Prostate gland (tissue), 2 donors: ENCODE results near the gene ACAD9. TPM values are rescaled to one million over a fixed set of nuclear protein-coding genes. Genes with fewer than 3 reads are reported as not detected.

Experiments
- DNase-seq: peaks from one replicate; pipeline ENCODE4 v3.0.0-alpha.2; 2019; ENCODE audit warnings: low spot score
- H3K27ac ChIP-seq, 2 donors: fragments of 200-600 bp; sonication (generic); 2 replicates each; pipeline ENCODE4 v1.5.1; 2017 to 2019
- H3K27me3 ChIP-seq: fragments of 200-600 bp; sonication (generic); replicated peaks from 2 replicates; pipeline ENCODE4 v1.5.1; 2019; ENCODE audit not compliant: insufficient read depth
- H3K36me3 ChIP-seq, 2 donors: fragments of 200-600 bp; sonication (generic); 1 replicate in 1 of 2; 2 replicates in 1 of 2; pipeline versions ENCODE4 v1.5.1 to v1.8.1; 2017 to 2019
- H3K4me1 ChIP-seq: fragments of 200-600 bp; sonication (generic); replicated peaks from 2 replicates; pipeline ENCODE4 v1.5.1; 2019
- H3K4me3 ChIP-seq, 2 donors: fragments of 200-600 bp; sonication (generic); 2 replicates each; pipeline ENCODE4 v1.5.1; 2017 to 2019
- H3K9me3 ChIP-seq: fragments of 200-600 bp; sonication (generic); 2 replicates; pipeline ENCODE4 v1.5.1; 2017
- POLR2A ChIP-seq: fragments of 450-650 bp; IDR thresholded peaks from one replicate; pipeline ENCODE4 v1.6.1; 2016; ENCODE audit warnings: antibody characterized with exemption, mild to moderate bottlenecking
- POLR2AphosphoS5 ChIP-seq: sonication (generic); formaldehyde crosslinking; IDR thresholded peaks from one replicate; pipeline ENCODE4 v1.6.1; 2017; ENCODE audit warnings: antibody characterized with exemption
- WGBS: methylation state at CpG from one replicate; pipeline ENCODE4 v1.1.5; 2018; 5-methylcytosine and 5-hydroxymethylcytosine counted together
- intact Hi-C: fragments of 100-400 bp; cut with DNase I; formaldehyde crosslinking; loops from one replicate; pipeline ENCODE4 v1.14.2; 2022
- total RNA-seq, 2 donors: library from RNA; depleted of rRNA; stranded (reverse); fragments of >200 nt; gene quantifications; one replicate each; pipeline ENCODE4 v1.1.0, GENCODE V29; 2016
- TF ChIP-seq, protein P1 (sequence below), 4 experiments: fragments of 200-600 bp in 2 of 4; fragments of 450-650 bp in 2 of 4; sonication (generic) in 2 of 4; IDR thresholded peaks; 1 replicate in 3 of 4; 2 replicates in 1 of 4; pipeline ENCODE4 v1.5.1; 2016 to 2019; ENCODE audit warnings: antibody characterized with exemption in 4 of 4, mild to moderate bottlenecking in 2 of 4, moderate library complexity in 2 of 4

The ACAD9 gene
- total RNA-seq, 2 donors from 2014 or later, result 39.3 to 66.5 TPM

DNA sequence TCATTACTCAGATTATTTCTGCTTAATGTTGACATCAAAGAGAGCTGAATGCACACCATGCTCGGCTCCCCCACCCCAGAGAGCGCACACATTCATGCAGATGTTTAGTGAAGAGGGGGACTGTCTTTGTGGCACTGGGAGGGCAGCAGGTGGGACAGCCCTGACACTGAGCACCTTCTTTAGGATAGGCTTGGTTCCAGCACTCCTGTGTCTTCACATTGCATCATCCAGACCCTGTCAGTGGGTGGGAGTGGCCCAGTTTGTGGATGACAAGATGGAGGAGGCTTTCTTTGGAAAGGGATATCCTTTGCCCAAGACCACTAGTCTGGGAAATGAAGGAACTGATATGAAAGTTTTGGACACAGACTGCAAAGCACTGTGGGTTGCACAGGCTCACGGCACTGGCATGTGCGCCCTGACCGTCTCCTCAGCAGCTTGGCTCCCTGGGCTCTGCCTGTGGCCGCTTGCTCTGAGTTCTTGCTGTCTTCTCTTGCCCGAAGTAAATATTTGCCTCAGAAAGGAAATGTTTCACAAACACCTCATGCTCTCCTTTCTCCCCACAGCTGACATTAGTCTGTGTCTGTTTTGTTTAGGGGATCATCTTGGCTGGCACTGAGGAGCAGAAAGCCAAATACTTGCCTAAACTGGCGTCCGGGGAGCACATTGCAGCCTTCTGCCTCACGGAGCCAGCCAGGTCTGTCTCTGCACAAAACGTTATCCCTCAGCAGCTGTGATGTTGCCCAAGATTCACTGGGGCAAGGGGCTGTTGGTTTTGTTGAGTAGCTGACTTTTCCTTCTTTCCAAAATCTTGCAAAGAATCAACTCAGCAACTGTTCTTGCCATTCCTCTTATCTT, 16.6 kb downstream of the ACAD9 start:
- no peaks in the 10 kb centered on the region for H3K4me1 ChIP-seq
- 78% methylated on average over 11 of the region's 11 CpGs for WGBS
- TF ChIP-seq POLR2AphosphoS5 (no peak), POLR2A (no peak)
- TF ChIP-seq, protein P1, sequence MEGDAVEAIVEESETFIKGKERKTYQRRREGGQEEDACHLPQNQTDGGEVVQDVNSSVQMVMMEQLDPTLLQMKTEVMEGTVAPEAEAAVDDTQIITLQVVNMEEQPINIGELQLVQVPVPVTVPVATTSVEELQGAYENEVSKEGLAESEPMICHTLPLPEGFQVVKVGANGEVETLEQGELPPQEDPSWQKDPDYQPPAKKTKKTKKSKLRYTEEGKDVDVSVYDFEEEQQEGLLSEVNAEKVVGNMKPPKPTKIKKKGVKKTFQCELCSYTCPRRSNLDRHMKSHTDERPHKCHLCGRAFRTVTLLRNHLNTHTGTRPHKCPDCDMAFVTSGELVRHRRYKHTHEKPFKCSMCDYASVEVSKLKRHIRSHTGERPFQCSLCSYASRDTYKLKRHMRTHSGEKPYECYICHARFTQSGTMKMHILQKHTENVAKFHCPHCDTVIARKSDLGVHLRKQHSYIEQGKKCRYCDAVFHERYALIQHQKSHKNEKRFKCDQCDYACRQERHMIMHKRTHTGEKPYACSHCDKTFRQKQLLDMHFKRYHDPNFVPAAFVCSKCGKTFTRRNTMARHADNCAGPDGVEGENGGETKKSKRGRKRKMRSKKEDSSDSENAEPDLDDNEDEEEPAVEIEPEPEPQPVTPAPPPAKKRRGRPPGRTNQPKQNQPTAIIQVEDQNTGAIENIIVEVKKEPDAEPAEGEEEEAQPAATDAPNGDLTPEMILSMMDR (IDR thresholded peaks at IDR 0.05), result no peak
- intact Hi-C loops, result no loop called here
- H3K36me3 ChIP-seq, result peaks cover 0 to 15% of the 10 kb centered on the region in 2 donors
- no peaks in the 10 kb centered on the region for H3K27me3 ChIP-seq
- no peak overlapping the region for H3K27ac ChIP-seq
- DNase-seq, result no peak
- H3K4me3 ChIP-seq, result no peak overlapping the region
- no peaks in the 10 kb centered on the region for H3K9me3 ChIP-seq

DNA sequence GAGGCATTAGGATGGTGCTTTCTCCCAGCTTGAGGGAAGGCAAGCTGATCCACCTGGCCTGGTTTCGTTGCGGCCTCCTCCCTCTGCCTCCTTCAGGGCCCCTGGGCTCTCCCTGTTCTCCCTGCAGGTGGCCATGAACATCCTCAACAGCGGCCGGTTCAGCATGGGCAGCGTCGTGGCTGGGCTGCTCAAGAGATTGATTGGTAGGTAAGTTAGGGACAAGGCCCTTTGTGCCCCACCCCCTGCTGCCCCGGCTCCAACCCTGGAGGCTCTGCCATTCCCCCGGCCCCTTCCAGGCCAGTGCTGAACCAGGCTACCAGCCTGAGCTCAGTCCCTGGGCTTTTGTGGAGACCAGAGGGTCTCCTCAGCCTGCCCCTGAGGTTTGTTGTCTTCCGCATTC, 23.0 kb downstream of the ACAD9 start:
- H3K9me3 ChIP-seq, result no peaks in the 10 kb centered on the region
- H3K27me3 ChIP-seq, result no peaks in the 10 kb centered on the region
- no peaks in the 10 kb centered on the region for H3K4me1 ChIP-seq
- H3K27ac ChIP-seq, result no peak overlapping the region
- H3K36me3 ChIP-seq, result peaks cover 13 to 34% of the 10 kb centered on the region in 2 donors
- WGBS, result 81% methylated on average over 9 of the region's 9 CpGs
- TF ChIP-seq, protein P1 (IDR thresholded peaks at IDR 0.05), result no peak
- no peak for TF ChIP-seq POLR2A
- TF ChIP-seq POLR2AphosphoS5, result no peak
- no peak overlapping the region for H3K4me3 ChIP-seq
- intact Hi-C loops, result no loop called here
- DNase-seq, result no peak

DNA sequence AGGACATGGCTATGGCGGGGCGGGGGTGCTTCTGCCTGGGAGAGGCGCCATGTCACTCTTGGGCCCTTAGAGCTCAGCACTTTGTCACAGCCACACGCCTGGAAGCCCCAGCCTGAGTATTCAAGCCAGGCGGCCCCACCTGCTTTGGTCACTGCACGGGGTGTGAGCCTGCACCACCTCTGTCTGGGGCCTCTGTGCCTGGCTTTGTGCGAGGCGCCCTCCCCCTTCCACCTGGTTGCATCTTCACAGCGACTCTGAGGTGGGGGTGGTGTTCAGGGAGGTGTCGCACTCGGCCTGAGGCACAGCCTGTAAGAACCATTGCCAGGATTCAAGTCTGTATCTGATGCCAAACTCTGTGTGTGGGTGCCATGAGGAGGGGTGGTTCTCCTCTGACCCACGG, 24.1 kb downstream of the ACAD9 start:
- DNase-seq, result no peak
- intact Hi-C loops, result no loop called here
- WGBS, result 94% methylated on average over 12 of the region's 12 CpGs
- TF ChIP-seq, protein P1 (IDR thresholded peaks at IDR 0.05), result no peak
- TF ChIP-seq POLR2AphosphoS5, result no peak
- no peak for TF ChIP-seq POLR2A
- Histone ChIP-seq H3K36me3 (peaks cover 13 to 34% of the 10 kb centered on the region in 2 donors), H3K4me3 (no peak overlapping the region), H3K4me1 (no peaks in the 10 kb centered on the region), H3K27ac (no peak overlapping the region), H3K9me3 (no peaks in the 10 kb centered on the region), H3K27me3 (no peaks in the 10 kb centered on the region)

DNA sequence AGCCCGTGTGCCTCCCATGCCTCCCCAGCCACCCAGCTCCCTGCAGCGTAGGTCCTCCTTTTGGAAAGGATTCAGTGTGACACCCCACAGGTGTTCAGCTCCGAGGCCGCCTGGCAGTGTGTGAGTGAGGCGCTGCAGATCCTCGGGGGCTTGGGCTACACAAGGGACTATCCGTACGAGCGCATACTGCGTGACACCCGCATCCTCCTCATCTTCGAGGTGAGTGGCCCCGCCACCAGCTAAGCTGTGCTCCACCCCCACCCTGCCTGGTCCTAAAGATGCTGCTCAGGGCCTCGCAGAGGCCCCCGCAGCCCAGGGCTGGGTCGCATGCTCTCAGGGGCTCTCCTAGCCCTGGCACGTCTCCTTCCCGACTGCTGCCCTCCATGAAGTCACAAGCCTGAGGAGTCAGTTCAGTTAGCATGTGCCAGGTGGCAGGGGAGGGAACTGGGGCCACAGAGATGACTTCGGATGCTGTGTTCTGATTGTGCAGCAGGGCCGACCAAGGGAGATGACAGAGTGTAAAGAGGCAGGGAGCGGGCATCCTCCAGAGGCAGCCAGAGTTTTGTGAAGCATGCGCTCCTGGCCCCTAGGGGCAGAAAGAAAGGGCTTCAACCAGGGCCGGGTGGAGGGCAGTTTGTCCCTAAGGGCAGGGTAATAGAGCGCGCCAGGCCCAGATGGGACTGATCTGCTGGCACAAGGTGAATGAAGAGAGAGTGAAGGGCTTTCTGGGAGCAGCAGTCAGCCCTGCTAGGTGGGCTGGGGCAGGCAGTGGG, 26.8 kb downstream of the ACAD9 start:
- no peak overlapping the region for H3K4me3 ChIP-seq
- no peaks in the 10 kb centered on the region for H3K9me3 ChIP-seq
- intact Hi-C loops, result no loop called here
- peaks cover 13 to 34% of the 10 kb centered on the region in 2 donors for H3K36me3 ChIP-seq
- no peaks in the 10 kb centered on the region for H3K27me3 ChIP-seq
- H3K27ac ChIP-seq, result no peak overlapping the region
- TF ChIP-seq POLR2A (no peak), POLR2AphosphoS5 (no peak)
- TF ChIP-seq, protein P1 (IDR thresholded peaks at IDR 0.05), result no peak
- WGBS, result 92% methylated on average over 23 of the region's 25 CpGs
- no peaks in the 10 kb centered on the region for H3K4me1 ChIP-seq
- DNase-seq, result no peak
